ENCODE results near the gene GPC6. TPM values are rescaled to one million over a fixed set of nuclear protein-coding genes. Genes with fewer than 3 reads are reported as not detected.

The GPC6 gene
- total RNA-seq, 1 experiment from 2014 or later, result not detected

- no peaks in the 10 kb centered on the region for H3K79me2 ChIP-seq (ENCODE audit: low read depth)
- H3K4me3 ChIP-seq, result no peak overlapping the region
- BruUV-seq (replicated peaks), result no TSS peak
- intact Hi-C loops (cut with micrococcal nuclease; ENCODE audit: unreplicated experiment), result loop anchor here (1.0 to 5.0 kb wide), 2 partner anchors 112 to 182 kb away; no protein-coding TSS in a partner anchor
- H3F3A ChIP-seq (ENCODE audit: insufficient read depth, low read depth), result no peaks in the 10 kb centered on the region
- no peaks in the 10 kb centered on the region for H3K4me1 ChIP-seq (replicated peaks; ENCODE audit: insufficient read depth)
- H3K9me2 ChIP-seq (ENCODE audit: insufficient read depth), result no peaks in the 10 kb centered on the region
- H3K36me3 ChIP-seq (ENCODE audit: low read depth), result no peaks in the 10 kb centered on the region
- TF ChIP-seq EZH2 (IDR thresholded peaks at IDR 0.05; ENCODE audit: low read depth) (no peak), CTCF (conservative IDR thresholded peaks at IDR 0.05) (peak; percentile 77)
- H3K9me3 ChIP-seq (ENCODE audit: insufficient read depth, low read depth), result no peaks in the 10 kb centered on the region
- no peaks in the 10 kb centered on the region for H4K20me1 ChIP-seq (ENCODE audit: insufficient read depth)
- H3K27ac ChIP-seq, result no peak overlapping the region
- H3K27me3 ChIP-seq (ENCODE audit: insufficient read depth, low read depth), result no peaks in the 10 kb centered on the region
- no peak overlapping the region for H2AFZ ChIP-seq
- ChIA-PET CTCF (interaction anchor here (0.6 to 2.3 kb wide), 3 partner anchors 114 to 185 kb away, joined by 3 to 14 read pairs (median 7); no protein-coding TSS in a partner anchor), POLR2A (ENCODE audit: unreplicated experiment) (no interaction called here)
- no peak overlapping the region for H3K4me2 ChIP-seq
- no peak for DNase-seq
Measured at GRCh38 chr13:94435604-94436226, 1209.1 kb downstream of the GPC6 start.

DNA sequence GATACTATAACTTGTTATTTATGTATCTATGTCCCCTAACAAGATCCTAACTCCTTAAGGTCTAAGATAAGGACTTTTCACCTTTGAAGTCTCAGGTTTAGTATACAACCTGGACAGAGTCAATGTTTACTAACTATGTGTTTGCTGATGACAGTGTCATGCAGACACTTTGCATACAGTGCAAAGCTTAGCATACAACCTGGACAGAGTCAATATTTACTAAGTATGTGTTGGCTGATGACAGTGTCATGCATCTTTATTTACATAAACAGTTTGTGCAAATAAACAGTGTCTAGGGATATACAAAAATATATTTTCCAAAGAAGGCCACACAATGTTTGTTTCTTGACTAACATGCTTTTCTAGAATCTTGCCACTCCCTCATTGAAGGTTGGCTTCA, 1218.2 kb downstream of the GPC6 start:
- CTCF ChIA-PET, result no interaction called here
- no peak for DNase-seq
- Histone ChIP-seq H3K9me2 (ENCODE audit: insufficient read depth) (no peaks in the 10 kb centered on the region), H3K27ac (no peak overlapping the region), H3K4me2 (no peak overlapping the region), H3K4me1 (replicated peaks; ENCODE audit: insufficient read depth) (no peaks in the 10 kb centered on the region), H4K20me1 (ENCODE audit: insufficient read depth) (no peaks in the 10 kb centered on the region), H2AFZ (no peak overlapping the region), H3K79me2 (ENCODE audit: low read depth) (no peaks in the 10 kb centered on the region), H3K27me3 (ENCODE audit: insufficient read depth, low read depth) (no peaks in the 10 kb centered on the region), H3K36me3 (ENCODE audit: low read depth) (no peaks in the 10 kb centered on the region), H3K9me3 (ENCODE audit: insufficient read depth, low read depth) (no peaks in the 10 kb centered on the region), H3K4me3 (no peak overlapping the region), H3F3A (ENCODE audit: insufficient read depth, low read depth) (no peaks in the 10 kb centered on the region)
- TF ChIP-seq CTCF (conservative IDR thresholded peaks at IDR 0.05), result no peak
- no peak for TF ChIP-seq EZH2 (IDR thresholded peaks at IDR 0.05; ENCODE audit: low read depth)
- intact Hi-C loops (cut with micrococcal nuclease; ENCODE audit: unreplicated experiment), result no loop called here
- BruUV-seq (replicated peaks), result no TSS peak
- POLR2A ChIA-PET (ENCODE audit: unreplicated experiment), result no interaction called here

DNA sequence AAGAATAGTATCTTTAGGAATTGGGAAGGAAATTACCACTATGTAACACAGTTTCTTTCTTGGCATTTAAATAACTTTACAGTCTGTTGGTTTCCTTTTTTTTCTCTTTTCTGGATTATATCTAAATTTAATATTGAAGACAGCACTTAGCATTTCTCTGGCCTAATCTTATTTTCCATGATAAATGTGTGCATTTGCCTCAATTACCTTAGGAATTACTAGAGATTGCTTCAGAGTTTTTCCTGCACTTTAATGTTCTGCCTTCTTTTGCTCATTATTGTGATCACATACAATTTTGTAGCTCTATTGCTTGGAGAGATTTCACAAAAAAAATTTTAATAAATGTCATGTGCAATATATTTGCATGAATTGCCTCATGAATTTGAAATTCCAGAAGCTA, 1227.7 kb downstream of the GPC6 start:
- no peaks in the 10 kb centered on the region for H3F3A ChIP-seq (ENCODE audit: insufficient read depth, low read depth)
- no peaks in the 10 kb centered on the region for H3K9me2 ChIP-seq (ENCODE audit: insufficient read depth)
- no peaks in the 10 kb centered on the region for H3K4me1 ChIP-seq (replicated peaks; ENCODE audit: insufficient read depth)
- H3K9me3 ChIP-seq (ENCODE audit: insufficient read depth, low read depth), result no peaks in the 10 kb centered on the region
- ChIA-PET POLR2A (ENCODE audit: unreplicated experiment) (no interaction called here), CTCF (no interaction called here)
- H3K36me3 ChIP-seq (ENCODE audit: low read depth), result no peaks in the 10 kb centered on the region
- TF ChIP-seq CTCF (conservative IDR thresholded peaks at IDR 0.05) (no peak), EZH2 (IDR thresholded peaks at IDR 0.05; ENCODE audit: low read depth) (no peak)
- no peak overlapping the region for H3K4me2 ChIP-seq
- no peaks in the 10 kb centered on the region for H3K79me2 ChIP-seq (ENCODE audit: low read depth)
- no peak overlapping the region for H3K4me3 ChIP-seq
- no TSS peak for BruUV-seq (replicated peaks)
- no peak overlapping the region for H2AFZ ChIP-seq
- no peak for DNase-seq
- H3K27ac ChIP-seq, result no peak overlapping the region
- H4K20me1 ChIP-seq (ENCODE audit: insufficient read depth), result no peaks in the 10 kb centered on the region
- H3K27me3 ChIP-seq (ENCODE audit: insufficient read depth, low read depth), result peaks cover 4% of the 10 kb centered on the region; the same call in 1 of the 2 replicates
- intact Hi-C loops (cut with micrococcal nuclease; ENCODE audit: unreplicated experiment), result no loop called here
